Suprapubic skin (tissue), 4 donors: Measurements from ENCODE around the gene TIGD6. TPM values are rescaled to one million over a fixed set of nuclear protein-coding genes. Genes with fewer than 3 reads are reported as not detected.

Experiments used
- DNase-seq, 2 donors: peaks; one replicate each; pipeline ENCODE4 v3.0.0-alpha.2; 2019; ENCODE audit warnings: low spot score in 2 of 2
- H3K27ac ChIP-seq: fragments of 200-600 bp; sonication (generic); one replicate; pipeline ENCODE4 v1.5.1; 2019
- H3K27me3 ChIP-seq: fragments of 200-600 bp; sonication (generic); one replicate; pipeline ENCODE4 v1.5.1; 2019
- H3K36me3 ChIP-seq: fragments of 200-600 bp; sonication (generic); one replicate; pipeline ENCODE4 v1.5.1; 2019
- H3K4me1 ChIP-seq: fragments of 200-600 bp; sonication (generic); one replicate; pipeline ENCODE4 v1.5.1; 2019
- H3K4me3 ChIP-seq: fragments of 200-600 bp; sonication (generic); one replicate; pipeline ENCODE4 v1.5.1; 2019; ENCODE audit warnings: mild to moderate bottlenecking
- H3K9me3 ChIP-seq: fragments of 200-600 bp; sonication (generic); one replicate; pipeline ENCODE4 v1.5.1; 2019
- EP300 ChIP-seq: sonication (generic); formaldehyde crosslinking; IDR thresholded peaks from one replicate; pipeline ENCODE4 v1.6.1; 2017; ENCODE audit warnings: antibody characterized with exemption
- POLR2A ChIP-seq, 2 donors: fragments of 450-650 bp; IDR thresholded peaks; one replicate each; pipeline ENCODE4 v1.6.1; 2017; ENCODE audit warnings: antibody characterized with exemption in 2 of 2, mild to moderate bottlenecking in 2 of 2, moderate library complexity in 2 of 2
- POLR2AphosphoS5 ChIP-seq, 3 donors: sonication (generic); formaldehyde crosslinking; IDR thresholded peaks; one replicate each; pipeline ENCODE4 v1.6.1; 2017; ENCODE audit warnings: antibody characterized with exemption in 3 of 3
- WGBS: methylation state at CpG from one replicate; pipeline ENCODE4 v1.1.5; 2018; 5-methylcytosine and 5-hydroxymethylcytosine counted together
- total RNA-seq, 4 donors: library from RNA; depleted of rRNA; stranded (reverse); fragments of >200 nt; gene quantifications; one replicate each; pipeline ENCODE4 v1.1.0, GENCODE V29; 2016
- TF ChIP-seq, protein P1 (sequence below), 2 donors: fragments of 200-600 bp in 1 of 2; fragments of 450-650 bp in 1 of 2; sonication (generic) in 1 of 2; IDR thresholded peaks; one replicate each; pipeline ENCODE4 v1.5.1; 2016 to 2019; ENCODE audit warnings: antibody characterized with exemption in 2 of 2, mild to moderate bottlenecking in 1 of 2, moderate library complexity in 1 of 2

The TIGD6 gene
- total RNA-seq, 4 donors from 2014 or later: 3.5 to 6.0 (median 4.5) TPM

DNA sequence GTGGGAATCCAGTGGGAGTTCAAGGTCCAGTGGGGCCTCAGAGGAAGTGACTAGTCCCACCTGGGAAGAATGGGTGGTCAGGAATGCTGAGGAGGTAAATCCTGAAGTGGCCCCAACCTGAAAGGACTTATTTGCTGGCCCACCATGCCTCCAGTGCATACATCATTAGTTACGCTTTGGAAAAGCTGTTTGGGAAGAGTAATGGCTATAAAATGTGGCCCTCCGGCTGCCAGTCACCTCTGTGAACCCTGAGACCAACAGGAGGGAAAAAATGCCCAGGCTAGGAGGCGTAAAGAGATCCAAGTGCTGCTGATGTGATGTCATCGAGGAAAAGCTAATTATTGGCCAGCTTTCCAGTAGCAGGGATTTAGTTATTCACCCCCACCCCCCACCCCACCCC lies 42.6 kb downstream of the TIGD6 start:
- no peaks in the 10 kb centered on the region for H3K9me3 ChIP-seq
- peaks cover 24% of the 10 kb centered on the region for H3K4me1 ChIP-seq
- 88% methylated on average over 4 of the region's 4 CpGs for WGBS

DNA sequence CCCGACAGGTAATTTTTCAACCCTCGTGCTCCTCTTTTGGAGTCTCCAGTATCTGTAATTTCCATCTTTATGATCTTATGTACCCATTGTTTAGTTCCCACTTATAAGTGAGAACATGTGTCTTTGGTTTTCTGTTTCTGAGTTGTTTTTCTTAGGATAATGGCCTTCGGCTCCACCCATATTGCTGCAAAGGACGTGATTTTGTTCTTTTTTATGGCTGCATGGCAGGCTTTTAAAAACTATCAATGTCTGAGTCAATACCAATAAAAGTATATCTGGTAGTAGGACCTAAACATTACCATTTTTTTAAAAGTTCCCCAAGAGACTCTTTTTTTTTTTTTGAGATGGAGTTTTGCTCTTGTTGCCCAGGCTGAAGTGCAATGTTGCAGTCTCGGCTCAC lies 43.8 kb downstream of the TIGD6 start:
- TF ChIP-seq, protein P1, sequence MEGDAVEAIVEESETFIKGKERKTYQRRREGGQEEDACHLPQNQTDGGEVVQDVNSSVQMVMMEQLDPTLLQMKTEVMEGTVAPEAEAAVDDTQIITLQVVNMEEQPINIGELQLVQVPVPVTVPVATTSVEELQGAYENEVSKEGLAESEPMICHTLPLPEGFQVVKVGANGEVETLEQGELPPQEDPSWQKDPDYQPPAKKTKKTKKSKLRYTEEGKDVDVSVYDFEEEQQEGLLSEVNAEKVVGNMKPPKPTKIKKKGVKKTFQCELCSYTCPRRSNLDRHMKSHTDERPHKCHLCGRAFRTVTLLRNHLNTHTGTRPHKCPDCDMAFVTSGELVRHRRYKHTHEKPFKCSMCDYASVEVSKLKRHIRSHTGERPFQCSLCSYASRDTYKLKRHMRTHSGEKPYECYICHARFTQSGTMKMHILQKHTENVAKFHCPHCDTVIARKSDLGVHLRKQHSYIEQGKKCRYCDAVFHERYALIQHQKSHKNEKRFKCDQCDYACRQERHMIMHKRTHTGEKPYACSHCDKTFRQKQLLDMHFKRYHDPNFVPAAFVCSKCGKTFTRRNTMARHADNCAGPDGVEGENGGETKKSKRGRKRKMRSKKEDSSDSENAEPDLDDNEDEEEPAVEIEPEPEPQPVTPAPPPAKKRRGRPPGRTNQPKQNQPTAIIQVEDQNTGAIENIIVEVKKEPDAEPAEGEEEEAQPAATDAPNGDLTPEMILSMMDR (IDR thresholded peaks at IDR 0.05): no peak
- no peak for TF ChIP-seq EP300
- TF ChIP-seq POLR2AphosphoS5 (IDR thresholded peaks at IDR 0.05): no peak
- TF ChIP-seq POLR2A (IDR thresholded peaks at IDR 0.05): no peak
- Histone ChIP-seq H3K4me1 (peaks cover 19% of the 10 kb centered on the region), H3K27ac (no peak overlapping the region), H3K9me3 (no peaks in the 10 kb centered on the region), H3K4me3 (no peak overlapping the region), H3K27me3 (no peaks in the 10 kb centered on the region), H3K36me3 (no peaks in the 10 kb centered on the region)
- 73% methylated on average over 5 of the region's 5 CpGs for WGBS
- DNase-seq: no peak

More for the DNA sequence above, 42.6 kb downstream of the TIGD6 start:
- Histone ChIP-seq H3K27me3 (no peaks in the 10 kb centered on the region), H3K27ac (no peak overlapping the region), H3K4me3 (no peak overlapping the region), H3K36me3 (no peaks in the 10 kb centered on the region)
- TF ChIP-seq EP300: no peak
- TF ChIP-seq, protein P1 (IDR thresholded peaks at IDR 0.05): no peak
- TF ChIP-seq POLR2AphosphoS5 (IDR thresholded peaks at IDR 0.05): no peak
- no peak for TF ChIP-seq POLR2A (IDR thresholded peaks at IDR 0.05)
- no peak for DNase-seq

DNA sequence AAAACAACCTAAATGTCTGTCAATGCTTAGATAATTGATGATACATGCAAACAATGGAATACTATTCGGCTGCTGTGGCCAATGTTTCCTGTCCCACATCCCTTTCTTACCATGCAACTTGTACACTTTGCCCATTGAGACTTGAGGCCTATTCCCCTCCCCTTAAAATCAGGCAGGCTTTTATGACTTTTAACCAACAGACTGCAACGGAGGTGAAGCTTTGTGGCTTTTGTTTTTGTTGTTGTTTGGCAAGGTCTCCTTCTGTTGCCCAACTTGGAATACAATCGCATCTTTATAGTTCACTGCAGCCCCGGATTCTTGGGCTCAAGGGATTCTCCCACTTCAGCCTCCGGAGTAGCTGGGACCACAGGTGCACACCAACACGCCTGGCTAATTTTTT lies 45.7 kb downstream of the TIGD6 start:
- TF ChIP-seq EP300 (no peak), POLR2AphosphoS5 (IDR thresholded peaks at IDR 0.05) (no peak), POLR2A (IDR thresholded peaks at IDR 0.05) (no peak)
- TF ChIP-seq, protein P1 (IDR thresholded peaks at IDR 0.05): no peak
- H3K27me3 ChIP-seq: no peaks in the 10 kb centered on the region
- H3K27ac ChIP-seq: no peak overlapping the region
- H3K9me3 ChIP-seq: no peaks in the 10 kb centered on the region
- no peak for DNase-seq
- no peak overlapping the region for H3K4me3 ChIP-seq
- WGBS: 84% methylated on average over 6 of the region's 6 CpGs
- H3K36me3 ChIP-seq: no peaks in the 10 kb centered on the region
- H3K4me1 ChIP-seq: peaks cover 5% of the 10 kb centered on the region

DNA sequence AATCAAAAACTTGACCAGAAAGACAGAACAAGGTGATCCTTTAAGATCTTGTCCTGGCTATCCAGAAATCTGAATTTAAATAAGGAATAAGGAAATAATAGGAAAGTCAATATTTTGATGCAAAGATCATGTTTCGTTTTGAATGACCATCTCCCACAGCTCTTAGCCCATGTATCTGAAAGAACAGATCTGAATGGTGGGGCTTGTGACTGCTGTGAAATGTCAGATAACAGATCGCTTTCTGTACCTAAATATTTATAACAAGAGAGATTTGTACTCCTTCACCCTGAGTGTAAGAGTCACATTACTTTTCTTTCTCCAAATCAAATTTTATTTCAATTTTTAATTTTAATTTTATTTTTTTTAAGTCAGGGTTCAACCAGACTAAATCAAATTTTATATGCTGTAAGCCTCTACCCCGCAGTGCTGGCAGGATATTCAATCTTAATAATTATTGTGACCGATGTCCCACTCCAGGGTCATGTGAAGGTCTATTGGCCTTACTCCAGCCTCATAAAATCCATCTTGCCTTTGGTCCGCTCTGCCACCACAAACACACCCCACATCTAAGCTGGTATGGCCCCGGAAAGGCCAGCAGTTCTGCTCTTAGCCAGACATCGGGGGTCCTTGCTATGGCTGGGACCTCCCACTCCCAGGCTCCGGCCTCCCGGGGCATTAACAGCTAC lies 46.9 kb downstream of the TIGD6 start:
- TF ChIP-seq EP300: no peak
- TF ChIP-seq, protein P1 (IDR thresholded peaks at IDR 0.05): no peak
- Histone ChIP-seq H3K27me3 (no peaks in the 10 kb centered on the region), H3K4me3 (no peak overlapping the region), H3K4me1 (no peaks in the 10 kb centered on the region), H3K9me3 (no peaks in the 10 kb centered on the region), H3K36me3 (no peaks in the 10 kb centered on the region), H3K27ac (peak overlapping the region; percentile 2)
- no peak for DNase-seq
- 82% methylated on average over 9 of the region's 9 CpGs for whole genome bisulfite sequencing

DNA sequence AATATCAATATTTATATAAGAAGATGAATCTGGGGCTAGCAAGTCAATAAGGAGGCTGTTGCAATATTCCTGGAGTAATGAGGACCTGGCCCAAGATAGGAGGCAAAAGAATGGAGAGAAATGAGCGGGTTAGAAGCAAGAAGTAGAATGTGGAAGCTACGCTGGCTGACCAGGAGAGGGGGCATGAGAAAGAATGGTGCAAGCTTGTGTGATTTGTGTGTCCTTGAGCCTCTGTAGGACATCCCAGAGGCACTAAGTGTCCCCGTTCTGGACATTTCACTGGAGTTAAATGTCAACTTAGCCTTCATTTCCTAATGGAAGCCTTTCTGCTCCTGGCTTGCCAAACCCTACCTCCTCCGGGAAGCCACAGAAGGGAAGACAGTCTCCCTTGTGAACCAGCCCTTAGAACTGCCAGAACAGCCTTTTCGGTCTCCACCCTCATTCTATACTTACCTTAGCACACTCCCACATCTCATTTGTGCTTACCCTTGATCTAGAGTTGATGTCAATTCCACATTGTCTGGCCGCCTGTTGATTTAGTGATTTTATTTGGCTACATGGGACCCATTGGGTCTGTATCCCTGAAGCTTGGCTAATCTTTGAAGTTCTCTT lies 49.2 kb downstream of the TIGD6 start:
- Histone ChIP-seq H3K4me3 (no peak overlapping the region), H3K4me1 (no peaks in the 10 kb centered on the region), H3K27ac (no peak overlapping the region), H3K27me3 (no peaks in the 10 kb centered on the region), H3K9me3 (no peaks in the 10 kb centered on the region), H3K36me3 (no peaks in the 10 kb centered on the region)
- WGBS: 68% methylated on average over 6 of the region's 6 CpGs
- no peak for DNase-seq
- no peak for TF ChIP-seq POLR2A (IDR thresholded peaks at IDR 0.05)
- TF ChIP-seq POLR2AphosphoS5 (IDR thresholded peaks at IDR 0.05): no peak
- no peak for TF ChIP-seq EP300
- TF ChIP-seq, protein P1 (IDR thresholded peaks at IDR 0.05): no peak
